ENCODE results near the gene BCKDK. TPM values are rescaled to one million over a fixed set of nuclear protein-coding genes. Genes with fewer than 3 reads are reported as not detected.

Gene BCKDK
- total and polyA plus RNA-seq, 12 donors: 26.1 to 90.9 (median 71.4) TPM

DNA sequence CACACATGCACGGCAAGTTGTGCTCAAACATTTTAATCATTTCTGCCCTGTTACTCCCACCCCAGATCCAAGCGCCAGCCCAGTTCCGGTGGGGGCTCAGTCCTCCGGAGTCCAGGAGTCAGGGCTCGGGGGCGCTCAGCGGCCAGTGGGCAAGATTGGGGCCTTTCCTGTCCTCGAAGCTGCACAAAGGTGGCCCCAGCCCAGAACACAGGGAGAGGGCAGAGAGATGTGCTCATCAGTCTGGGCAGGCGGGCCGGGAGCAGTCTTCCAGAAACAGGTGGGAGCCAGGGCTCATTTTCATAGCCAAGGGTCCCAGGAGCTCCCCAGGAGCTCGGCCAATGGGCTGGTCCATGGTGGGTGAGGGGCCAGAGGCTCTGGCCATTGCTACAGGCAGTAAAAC is 23.2 kb downstream of the BCKDK start:
- H3K36me3 ChIP-seq: peaks cover 0 to 68% (median 44%) of the 10 kb centered on the region in 9 donors
- DNase-seq (no peak), ATAC-seq (no peak)
- TF ChIP-seq, protein P1, sequence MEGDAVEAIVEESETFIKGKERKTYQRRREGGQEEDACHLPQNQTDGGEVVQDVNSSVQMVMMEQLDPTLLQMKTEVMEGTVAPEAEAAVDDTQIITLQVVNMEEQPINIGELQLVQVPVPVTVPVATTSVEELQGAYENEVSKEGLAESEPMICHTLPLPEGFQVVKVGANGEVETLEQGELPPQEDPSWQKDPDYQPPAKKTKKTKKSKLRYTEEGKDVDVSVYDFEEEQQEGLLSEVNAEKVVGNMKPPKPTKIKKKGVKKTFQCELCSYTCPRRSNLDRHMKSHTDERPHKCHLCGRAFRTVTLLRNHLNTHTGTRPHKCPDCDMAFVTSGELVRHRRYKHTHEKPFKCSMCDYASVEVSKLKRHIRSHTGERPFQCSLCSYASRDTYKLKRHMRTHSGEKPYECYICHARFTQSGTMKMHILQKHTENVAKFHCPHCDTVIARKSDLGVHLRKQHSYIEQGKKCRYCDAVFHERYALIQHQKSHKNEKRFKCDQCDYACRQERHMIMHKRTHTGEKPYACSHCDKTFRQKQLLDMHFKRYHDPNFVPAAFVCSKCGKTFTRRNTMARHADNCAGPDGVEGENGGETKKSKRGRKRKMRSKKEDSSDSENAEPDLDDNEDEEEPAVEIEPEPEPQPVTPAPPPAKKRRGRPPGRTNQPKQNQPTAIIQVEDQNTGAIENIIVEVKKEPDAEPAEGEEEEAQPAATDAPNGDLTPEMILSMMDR (IDR thresholded peaks at IDR 0.05): no peak
- no peaks in the 10 kb centered on the region for H3K9me3 ChIP-seq
- H3K27ac ChIP-seq: peak overlapping the region in 1 of 10 donors; percentile 97
- peaks cover 3 to 63% (median 40%) of the 10 kb centered on the region in 9 donors for H3K4me1 ChIP-seq
- 92 to 94% methylated on average over 11 of the region's 11 CpGs for WGBS, 2 donors
- intact Hi-C loops (cut with DNase I): no loop called here
- no peaks in the 10 kb centered on the region for H3K27me3 ChIP-seq
- H3K4me3 ChIP-seq: no peak overlapping the region

DNA sequence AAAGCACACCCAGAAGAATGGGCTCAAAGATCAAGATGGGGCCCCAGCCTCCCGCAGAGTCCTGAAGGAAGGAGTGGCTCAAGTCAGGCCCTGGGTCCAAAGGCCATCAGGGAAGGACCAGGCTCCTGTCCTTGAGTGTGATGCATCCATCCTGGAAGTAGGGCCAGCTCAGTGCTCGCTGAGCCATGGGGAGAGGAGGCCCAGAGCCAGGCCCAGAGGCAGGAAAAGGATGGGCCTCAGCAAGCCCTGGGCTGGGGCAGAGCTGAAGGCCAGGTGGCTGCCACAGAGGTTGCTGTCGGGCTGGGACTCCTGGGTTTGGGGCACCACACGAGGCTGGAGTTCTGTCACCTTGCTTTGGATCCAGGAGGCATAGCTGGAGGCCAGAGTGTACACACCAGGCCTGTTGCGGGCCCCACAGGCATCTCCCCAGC is 23.7 kb downstream of the BCKDK start:
- WGBS, 2 donors: 85 to 88% methylated on average over 5 of the region's 5 CpGs
- no peak for ATAC-seq
- TF ChIP-seq, protein P1 (IDR thresholded peaks at IDR 0.05): no peak

DNA sequence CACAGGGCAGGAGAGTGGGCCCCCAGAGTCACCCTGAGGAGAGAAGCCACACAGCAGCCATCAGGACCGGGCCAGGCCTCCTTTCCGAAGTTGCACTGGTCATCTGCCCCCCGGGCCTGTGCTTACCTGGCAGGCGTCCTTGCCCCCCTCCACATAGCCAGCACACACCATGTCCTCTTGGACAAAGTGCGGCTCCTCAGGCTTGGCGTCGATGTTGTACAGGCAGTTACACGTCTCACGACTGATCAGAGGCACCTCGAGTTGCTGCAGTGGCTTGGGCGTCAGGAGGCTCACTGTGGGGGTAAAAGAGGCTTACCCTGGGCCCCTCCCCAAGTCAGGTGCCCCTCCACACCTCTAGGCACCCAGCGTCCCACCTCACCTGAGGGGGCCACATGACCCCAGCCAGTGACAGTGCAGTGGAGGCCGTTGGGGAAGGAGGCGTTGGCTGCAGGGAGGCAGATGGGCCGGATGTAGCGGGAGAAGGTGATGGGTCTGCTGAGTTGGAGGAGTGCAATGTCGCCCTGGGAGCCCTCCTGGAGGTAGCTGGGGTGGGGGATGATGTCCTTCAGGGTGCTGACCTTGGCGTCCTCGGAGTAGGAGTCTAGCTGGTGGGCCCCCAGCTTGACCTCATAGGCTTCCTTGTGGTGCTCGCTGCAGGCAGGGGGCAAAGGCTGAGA is 24.3 kb downstream of the BCKDK start:
- TF ChIP-seq, protein P1 (IDR thresholded peaks at IDR 0.05): no peak
- WGBS, 2 donors: 87 to 89% methylated on average over 20 of the region's 20 CpGs
- intact Hi-C loops (cut with DNase I): no loop called here

More for the DNA sequence above, 23.7 kb downstream of the BCKDK start:
- Histone ChIP-seq H3K36me3 (peaks cover 0 to 66% (median 41%) of the 10 kb centered on the region in 9 donors), H3K9me3 (no peaks in the 10 kb centered on the region), H3K27ac (no peak overlapping the region), H3K4me3 (no peak overlapping the region), H3K27me3 (no peaks in the 10 kb centered on the region), H3K4me1 (peaks cover 3 to 61% (median 40%) of the 10 kb centered on the region in 9 donors)
- no peak for DNase-seq
- intact Hi-C loops (cut with DNase I): no loop called here

DNA sequence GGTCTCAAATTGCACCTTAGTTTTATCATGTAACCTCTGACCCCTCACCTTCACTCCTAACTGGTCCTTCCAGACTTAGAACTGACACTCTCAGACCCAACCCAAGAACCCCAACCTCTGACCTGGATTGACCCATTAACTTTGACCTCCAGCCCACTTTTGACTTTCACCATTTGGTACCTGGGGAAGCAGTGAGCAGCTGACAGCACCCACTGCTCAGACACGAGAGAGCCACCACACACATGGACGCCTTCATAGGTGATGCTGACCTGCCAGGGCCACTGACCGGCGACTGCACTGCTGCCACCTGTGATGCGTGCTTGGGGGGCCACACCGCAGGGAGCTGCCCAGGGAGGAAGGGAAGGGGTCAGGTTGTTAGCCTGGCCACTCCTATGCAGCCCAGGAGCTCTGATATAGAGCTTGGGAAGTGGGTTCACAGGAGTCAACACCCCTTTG is 24.9 kb downstream of the BCKDK start:
- intact Hi-C loops (cut with DNase I): no loop called here
- H3K27me3 ChIP-seq: no peaks in the 10 kb centered on the region
- H3K4me1 ChIP-seq: peaks cover 3 to 49% (median 38%) of the 10 kb centered on the region in 9 donors
- no peaks in the 10 kb centered on the region for H3K9me3 ChIP-seq
- 91 to 95% methylated on average over 6 of the region's 6 CpGs for WGBS, 2 donors
- H3K4me3 ChIP-seq: no peak overlapping the region
- DNase-seq (no peak), ATAC-seq (no peak)
- peaks cover 0 to 54% (median 30%) of the 10 kb centered on the region in 9 donors for H3K36me3 ChIP-seq
- no peak overlapping the region for H3K27ac ChIP-seq
- TF ChIP-seq, protein P1 (IDR thresholded peaks at IDR 0.05): no peak

More for the DNA sequence above, 24.3 kb downstream of the BCKDK start:
- Histone ChIP-seq H3K4me3 (no peak overlapping the region), H3K4me1 (peaks cover 3 to 56% (median 40%) of the 10 kb centered on the region in 9 donors), H3K27ac (no peak overlapping the region), H3K9me3 (no peaks in the 10 kb centered on the region), H3K36me3 (peaks cover 0 to 60% (median 36%) of the 10 kb centered on the region in 9 donors), H3K27me3 (no peaks in the 10 kb centered on the region)
- ATAC-seq (no peak), DNase-seq (no peak)

All from heart right ventricle (tissue), 16 donors.